ENCODE results near the gene HAP1. TPM values are rescaled to one million over a fixed set of nuclear protein-coding genes. Genes with fewer than 3 reads are reported as not detected.

HAP1 gene
- total and polyA plus RNA-seq, 4 donors: 0.06 TPM; not detected in 3

GRCh38 chr17:41684035-41684434, 50.4 kb downstream of the HAP1 start:
- intact Hi-C loops (cut with DNase I): no loop called here
- H3K4me1 ChIP-seq (ENCODE audit: control insufficient read depth in 1 of 2, insufficient read depth in 2 of 2, low read length in 2 of 2): no peaks in the 10 kb centered on the region
- DNase-seq (no peak), ATAC-seq (ENCODE audit: low FRiP score) (no peak)
- no peaks in the 10 kb centered on the region for H3K36me3 ChIP-seq (ENCODE audit: control insufficient read depth in 1 of 2, insufficient read depth in 2 of 2, low read length in 1 of 2)
- no peaks in the 10 kb centered on the region for H3K27me3 ChIP-seq (ENCODE audit: control insufficient read depth in 1 of 2, insufficient read depth in 2 of 2, low read length in 1 of 2)
- WGBS, 2 donors: 54 to 56% methylated on average over 4 of the region's 4 CpGs
- no peak overlapping the region for H3K27ac ChIP-seq (ENCODE audit: low read depth in 1 of 2, low read length in 2 of 2)
- no peaks in the 10 kb centered on the region for H3K9me3 ChIP-seq (ENCODE audit: control insufficient read depth, low read length)
- H3K4me3 ChIP-seq (ENCODE audit: low read length in 2 of 2): no peak overlapping the region

- Histone ChIP-seq H3K27ac (ENCODE audit: low read depth in 1 of 2, low read length in 2 of 2) (no peak overlapping the region), H3K4me3 (ENCODE audit: low read length in 2 of 2) (no peak overlapping the region), H3K27me3 (ENCODE audit: control insufficient read depth in 1 of 2, insufficient read depth in 2 of 2, low read length in 1 of 2) (no peaks in the 10 kb centered on the region), H3K9me3 (ENCODE audit: control insufficient read depth, low read length) (no peaks in the 10 kb centered on the region), H3K4me1 (ENCODE audit: control insufficient read depth in 1 of 2, insufficient read depth in 2 of 2, low read length in 2 of 2) (no peaks in the 10 kb centered on the region), H3K36me3 (ENCODE audit: control insufficient read depth in 1 of 2, insufficient read depth in 2 of 2, low read length in 1 of 2) (no peaks in the 10 kb centered on the region)
- no peak for DNase-seq
- intact Hi-C loops (cut with DNase I): no loop called here
- WGBS, 2 donors: 57 to 59% methylated on average over 8 of the region's 8 CpGs
- no peak for ATAC-seq (ENCODE audit: low FRiP score)
Measured at GRCh38 chr17:41683441-41684007, 50.9 kb downstream of the HAP1 start.

- no peaks in the 10 kb centered on the region for H3K36me3 ChIP-seq (ENCODE audit: control insufficient read depth in 1 of 2, insufficient read depth in 2 of 2, low read length in 1 of 2)
- ATAC-seq (ENCODE audit: low FRiP score) (no peak), DNase-seq (no peak)
- 77 to 81% methylated on average over 5 of the region's 5 CpGs for WGBS, 2 donors
- no peaks in the 10 kb centered on the region for H3K27me3 ChIP-seq (ENCODE audit: control insufficient read depth in 1 of 2, insufficient read depth in 2 of 2, low read length in 1 of 2)
- no peaks in the 10 kb centered on the region for H3K4me1 ChIP-seq (ENCODE audit: control insufficient read depth in 1 of 2, insufficient read depth in 2 of 2, low read length in 2 of 2)
- no peaks in the 10 kb centered on the region for H3K9me3 ChIP-seq (ENCODE audit: control insufficient read depth, low read length)
- no peak overlapping the region for H3K4me3 ChIP-seq (ENCODE audit: low read length in 2 of 2)
- intact Hi-C loops (cut with DNase I): no loop called here
- H3K27ac ChIP-seq (ENCODE audit: low read depth in 1 of 2, low read length in 2 of 2): no peak overlapping the region
Measured at GRCh38 chr17:41682631-41683030, 51.8 kb downstream of the HAP1 start.

GRCh38 chr17:41681776-41682175, 52.7 kb downstream of the HAP1 start:
- no peak for DNase-seq
- Histone ChIP-seq H3K27me3 (ENCODE audit: control insufficient read depth in 1 of 2, insufficient read depth in 2 of 2, low read length in 1 of 2) (no peaks in the 10 kb centered on the region), H3K4me1 (ENCODE audit: control insufficient read depth in 1 of 2, insufficient read depth in 2 of 2, low read length in 2 of 2) (no peaks in the 10 kb centered on the region), H3K36me3 (ENCODE audit: control insufficient read depth in 1 of 2, insufficient read depth in 2 of 2, low read length in 1 of 2) (no peaks in the 10 kb centered on the region), H3K9me3 (ENCODE audit: control insufficient read depth, low read length) (no peaks in the 10 kb centered on the region), H3K4me3 (ENCODE audit: low read length in 2 of 2) (no peak overlapping the region), H3K27ac (ENCODE audit: low read depth in 1 of 2, low read length in 2 of 2) (no peak overlapping the region)
- intact Hi-C loops (cut with DNase I): no loop called here
- no peak for ATAC-seq (ENCODE audit: low FRiP score)
- 87 to 89% methylated on average over 3 of the region's 3 CpGs for WGBS, 2 donors

GRCh38 chr17:41680426-41681040, 53.9 kb downstream of the HAP1 start:
- no peak overlapping the region for H3K27ac ChIP-seq (ENCODE audit: low read depth in 1 of 2, low read length in 2 of 2)
- H3K36me3 ChIP-seq (ENCODE audit: control insufficient read depth in 1 of 2, insufficient read depth in 2 of 2, low read length in 1 of 2): no peaks in the 10 kb centered on the region
- no peaks in the 10 kb centered on the region for H3K9me3 ChIP-seq (ENCODE audit: control insufficient read depth, low read length)
- 79 to 81% methylated on average over 10 of the region's 10 CpGs for WGBS, 2 donors
- no peak overlapping the region for H3K4me3 ChIP-seq (ENCODE audit: low read length in 2 of 2)
- ATAC-seq (ENCODE audit: low FRiP score) (no peak), DNase-seq (no peak)
- no peaks in the 10 kb centered on the region for H3K4me1 ChIP-seq (ENCODE audit: control insufficient read depth in 1 of 2, insufficient read depth in 2 of 2, low read length in 2 of 2)
- no peaks in the 10 kb centered on the region for H3K27me3 ChIP-seq (ENCODE audit: control insufficient read depth in 1 of 2, insufficient read depth in 2 of 2, low read length in 1 of 2)
- intact Hi-C loops (cut with DNase I): no loop called here

GRCh38 chr17:41679740-41680425, 54.6 kb downstream of the HAP1 start:
- H3K36me3 ChIP-seq (ENCODE audit: control insufficient read depth in 1 of 2, insufficient read depth in 2 of 2, low read length in 1 of 2): no peaks in the 10 kb centered on the region
- ATAC-seq (ENCODE audit: low FRiP score): no peak
- H3K4me3 ChIP-seq (ENCODE audit: low read length in 2 of 2): no peak overlapping the region
- no peaks in the 10 kb centered on the region for H3K4me1 ChIP-seq (ENCODE audit: control insufficient read depth in 1 of 2, insufficient read depth in 2 of 2, low read length in 2 of 2)
- no peak overlapping the region for H3K27ac ChIP-seq (ENCODE audit: low read depth in 1 of 2, low read length in 2 of 2)
- no peaks in the 10 kb centered on the region for H3K27me3 ChIP-seq (ENCODE audit: control insufficient read depth in 1 of 2, insufficient read depth in 2 of 2, low read length in 1 of 2)
- 69 to 73% methylated on average over 5 of the region's 5 CpGs for WGBS, 2 donors
- no peak for DNase-seq
- intact Hi-C loops (cut with DNase I): no loop called here
- H3K9me3 ChIP-seq (ENCODE audit: control insufficient read depth, low read length): no peaks in the 10 kb centered on the region

- intact Hi-C loops (cut with DNase I): no loop called here
- ATAC-seq (ENCODE audit: low FRiP score): peak; percentile 52
- DNase-seq: no peak
- H3K27ac ChIP-seq (ENCODE audit: low read depth in 1 of 2, low read length in 2 of 2): no peak overlapping the region
- 57 to 60% methylated on average over 6 of the region's 6 CpGs for WGBS, 2 donors
- H3K36me3 ChIP-seq (ENCODE audit: control insufficient read depth in 1 of 2, insufficient read depth in 2 of 2, low read length in 1 of 2): no peaks in the 10 kb centered on the region
- no peaks in the 10 kb centered on the region for H3K9me3 ChIP-seq (ENCODE audit: control insufficient read depth, low read length)
- H3K4me1 ChIP-seq (ENCODE audit: control insufficient read depth in 1 of 2, insufficient read depth in 2 of 2, low read length in 2 of 2): no peaks in the 10 kb centered on the region
- no peaks in the 10 kb centered on the region for H3K27me3 ChIP-seq (ENCODE audit: control insufficient read depth in 1 of 2, insufficient read depth in 2 of 2, low read length in 1 of 2)
- H3K4me3 ChIP-seq (ENCODE audit: low read length in 2 of 2): no peak overlapping the region
Measured at GRCh38 chr17:41678907-41679739, 55.3 kb downstream of the HAP1 start.

GRCh38 chr17:41678411-41678906, 56.0 kb downstream of the HAP1 start:
- 90 to 91% methylated on average over 2 of the region's 2 CpGs for WGBS, 2 donors
- H3K27me3 ChIP-seq (ENCODE audit: control insufficient read depth in 1 of 2, insufficient read depth in 2 of 2, low read length in 1 of 2): no peaks in the 10 kb centered on the region
- H3K36me3 ChIP-seq (ENCODE audit: control insufficient read depth in 1 of 2, insufficient read depth in 2 of 2, low read length in 1 of 2): no peaks in the 10 kb centered on the region
- intact Hi-C loops (cut with DNase I): no loop called here
- DNase-seq (no peak), ATAC-seq (ENCODE audit: low FRiP score) (no peak)
- H3K4me3 ChIP-seq (ENCODE audit: low read length in 2 of 2): no peak overlapping the region
- H3K9me3 ChIP-seq (ENCODE audit: control insufficient read depth, low read length): no peaks in the 10 kb centered on the region
- H3K4me1 ChIP-seq (ENCODE audit: control insufficient read depth in 1 of 2, insufficient read depth in 2 of 2, low read length in 2 of 2): no peaks in the 10 kb centered on the region
- H3K27ac ChIP-seq (ENCODE audit: low read depth in 1 of 2, low read length in 2 of 2): no peak overlapping the region
